ENCODE data around the gene MICA.
"Not testable (repeated sequence)": the region's sequence is repeated elsewhere in the genome, so short reads cannot be mapped to it uniquely, and the experiment has no call there.

MICA gene

GRCh38 chr6:31403283-31404060, at the start of gene MICA:
Gene MICA, plus strand, starts transcription at chr6:31403595. Its CDS starts 38 bp downstream, at chr6:31403633.
- peak; percentile 90 for DNase-seq

- DNase-seq, result no peak
Measured at GRCh38 chr6:31354158-31354863, 49.1 kb upstream of the MICA start.

- no peak for DNase-seq
Measured at GRCh38 chr6:31354864-31355582, 48.4 kb upstream of the MICA start.

- no peak for DNase-seq
Measured at GRCh38 chr6:31355583-31355948, 47.8 kb upstream of the MICA start.

GRCh38 chr6:31356216-31356945, 47.0 kb upstream of the MICA start:
- no peak for DNase-seq

GRCh38 chr6:31356946-31357466, 46.4 kb upstream of the MICA start, which contains the start of gene HLA-B:
Gene HLA-B, minus strand, starts transcription at chr6:31357179. Its CDS starts 21 bp downstream, at chr6:31357158.
- no peak for DNase-seq

- DNase-seq, result no peak
Measured at GRCh38 chr6:31357886-31358285, 45.5 kb upstream of the MICA start.

GRCh38 chr6:31358302-31358701, 45.1 kb upstream of the MICA start:
- DNase-seq, result no peak

- no peak for DNase-seq
Measured at GRCh38 chr6:31359581-31359980, 43.8 kb upstream of the MICA start.

- no peak for DNase-seq
Measured at GRCh38 chr6:31362751-31363150, 40.6 kb upstream of the MICA start.

- no peak for DNase-seq
Measured at GRCh38 chr6:31363811-31364210, 39.6 kb upstream of the MICA start.

- DNase-seq, result no peak
Measured at GRCh38 chr6:31365864-31366263, 37.5 kb upstream of the MICA start.

- DNase-seq, result peak; percentile 66
Measured at GRCh38 chr6:31366693-31367470, 36.5 kb upstream of the MICA start.

- DNase-seq, result no peak
Measured at GRCh38 chr6:31368461-31368860, 34.9 kb upstream of the MICA start.

GRCh38 chr6:31374118-31374517, 29.3 kb upstream of the MICA start:
- DNase-seq, result not testable (repeated sequence)

GRCh38 chr6:31375699-31376098, 27.7 kb upstream of the MICA start:
- DNase-seq, result no peak

- DNase-seq, result no peak
Measured at GRCh38 chr6:31377029-31377428, 26.4 kb upstream of the MICA start.

GRCh38 chr6:31378062-31378720, 25.2 kb upstream of the MICA start:
- DNase-seq, result no peak

- no peak for DNase-seq
Measured at GRCh38 chr6:31378721-31379103, 24.7 kb upstream of the MICA start.

- DNase-seq, result no peak
Measured at GRCh38 chr6:31379850-31380249, 23.5 kb upstream of the MICA start.

GRCh38 chr6:31381666-31382065, 21.7 kb upstream of the MICA start:
- DNase-seq, result no peak

All from 8988T (cell line).